Stimulated activated CD8-positive, alpha-beta memory T cell treated with anti-CD3 and anti-CD28 coated beads, Interleukin-2, amount 100 ng/mL, for 1 hour (primary cell): ENCODE results near the gene NOPCHAP1.

Experiments used
- DNase-seq, 2 donors: peaks; one replicate each; pipeline ENCODE4 v3.0.0-alpha.2; 2020; ENCODE audit warnings: low read depth in 2 of 2

The NOPCHAP1 gene

DNA sequence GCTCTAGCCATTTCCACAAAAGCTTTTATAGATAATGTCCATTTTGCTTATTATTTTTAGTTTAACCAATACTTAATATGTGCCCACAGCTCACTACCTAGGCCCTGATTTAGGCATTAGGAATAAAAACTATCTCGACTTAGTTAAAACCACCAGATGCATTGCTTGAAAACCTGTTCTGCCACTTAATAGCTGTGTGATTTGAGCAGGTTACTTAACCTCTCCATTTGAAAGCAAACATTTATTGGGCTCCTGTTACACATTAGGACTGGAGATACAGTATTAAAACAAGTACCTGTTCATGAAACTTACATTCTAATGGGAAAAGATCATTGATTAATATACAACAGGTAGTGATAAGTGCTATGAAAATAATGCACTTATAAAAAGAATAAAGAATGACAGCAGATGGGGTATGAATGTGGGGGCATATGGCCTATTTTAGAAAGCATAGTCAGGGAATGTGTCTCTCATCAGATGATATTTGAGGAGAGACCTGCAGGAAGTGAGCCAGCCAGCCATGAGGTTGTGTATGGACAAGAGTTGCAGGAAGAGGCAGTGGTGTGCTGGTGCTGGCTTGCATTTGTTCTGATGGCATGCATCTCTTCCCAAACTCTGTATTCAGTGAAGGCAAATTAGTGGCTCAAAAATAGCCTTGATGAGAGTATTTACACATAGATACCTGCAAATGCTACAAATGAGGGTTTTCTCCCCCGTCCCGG is 34.3 kb downstream of the NOPCHAP1 start:
- DNase-seq = no peak

DNA sequence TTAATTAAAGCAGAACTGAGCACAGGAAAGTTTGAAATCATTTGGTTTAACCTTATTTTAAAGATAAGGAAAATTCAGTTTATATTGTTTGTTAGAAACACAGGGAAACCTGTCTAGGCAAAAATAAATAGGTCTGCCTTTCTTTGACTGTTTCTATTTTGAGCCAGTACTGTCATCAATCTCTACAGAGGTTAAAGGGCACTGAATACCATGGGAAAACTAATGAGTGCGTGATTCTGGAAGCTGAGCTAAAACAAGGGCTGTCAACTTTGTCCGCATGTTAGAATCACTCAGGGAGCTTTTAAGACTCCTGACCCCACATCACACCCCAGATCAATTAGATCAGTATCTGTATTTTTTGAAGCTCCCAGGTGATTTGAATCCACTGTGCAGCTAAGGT is 38.8 kb downstream of the NOPCHAP1 start:
- no peak for DNase-seq

- no peak for DNase-seq
Observed at GRCh38 chr12:105025890-105026289, 39.8 kb downstream of the NOPCHAP1 start.

GRCh38 chr12:105026411-105026810 is 40.3 kb downstream of the NOPCHAP1 start:
- DNase-seq = no peak

GRCh38 chr12:105030820-105031807 is 45.0 kb downstream of the NOPCHAP1 start:
- DNase-seq = no peak

DNA sequence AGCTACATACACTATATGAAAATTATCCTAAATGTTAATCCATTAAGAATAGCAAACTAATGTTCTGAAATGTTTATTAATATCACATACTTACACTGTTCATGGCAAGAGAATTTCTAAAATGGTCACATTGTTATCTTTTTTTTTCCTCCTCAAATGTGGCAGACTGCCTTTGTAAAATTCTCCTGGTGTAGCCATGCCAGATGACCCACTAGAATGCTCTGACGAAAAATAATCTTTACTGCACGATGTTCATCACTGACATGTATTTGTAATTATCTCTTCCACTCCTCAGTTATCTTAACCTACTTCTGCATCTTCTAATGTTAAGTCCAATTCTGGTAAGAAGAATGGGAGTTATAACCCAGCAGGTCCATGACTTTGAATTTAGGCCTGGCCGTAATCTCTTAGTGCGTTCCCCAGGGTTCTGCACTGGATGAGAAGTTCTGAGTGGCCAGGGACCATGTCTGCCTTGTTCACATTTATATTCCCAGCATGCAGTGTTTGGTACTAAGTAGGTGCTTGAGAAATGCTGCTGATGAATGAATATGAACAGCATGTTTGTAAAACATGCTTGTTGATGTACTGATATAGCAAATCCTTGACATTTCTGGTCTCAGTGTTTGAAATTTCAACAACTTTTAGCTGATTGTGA is 46.7 kb downstream of the NOPCHAP1 start:
- DNase-seq = no peak

GRCh38 chr12:105033851-105034250 is 47.7 kb downstream of the NOPCHAP1 start:
- no peak for DNase-seq
